Neuron (in vitro differentiated cells): ENCODE measurements around the gene PAX3.
"Not testable (repeated sequence)": the region's sequence is repeated elsewhere in the genome, so short reads cannot be mapped to it uniquely, and the experiment has no call there.

Experiments
- H2AFZ ChIP-seq: one replicate; pipeline ENCODE4 v1.6.1; 2013; ENCODE audit warnings: low read depth, mild to moderate bottlenecking, inconsistent platforms, low read length, moderate library complexity
- H3K27me3 ChIP-seq: one replicate; pipeline ENCODE4 v1.6.1; 2013; ENCODE audit warnings: low read length; ENCODE audit not compliant: insufficient read depth
- H3K36me3 ChIP-seq: one replicate; pipeline ENCODE4 v1.6.1; 2013; ENCODE audit warnings: low read length; ENCODE audit not compliant: insufficient read depth
- H3K4me1 ChIP-seq: one replicate; pipeline ENCODE4 v1.6.1; 2013; ENCODE audit warnings: low read length; ENCODE audit not compliant: insufficient read depth
- H3K4me3 ChIP-seq: 2 replicates; pipeline ENCODE4 v1.5.1; 2013; ENCODE audit warnings: mild to moderate bottlenecking, low read length, moderate library complexity
- H3K9me3 ChIP-seq: one replicate; pipeline ENCODE4 v1.6.1; 2013; ENCODE audit warnings: low read length

The PAX3 gene

GRCh38 chr2:222194669-222195068 is 104.1 kb downstream of the PAX3 start:
- Histone ChIP-seq H3K9me3 (no peaks in the 10 kb centered on the region), H3K4me3 (no peak overlapping the region), H2AFZ (no peak overlapping the region), H3K27me3 (no peaks in the 10 kb centered on the region), H3K4me1 (no peaks in the 10 kb centered on the region), H3K36me3 (no peaks in the 10 kb centered on the region)

- Histone ChIP-seq H3K4me3 (no peak overlapping the region), H3K9me3 (peaks cover 4% of the 10 kb centered on the region), H3K36me3 (no peaks in the 10 kb centered on the region), H3K4me1 (no peaks in the 10 kb centered on the region), H2AFZ (no peak overlapping the region), H3K27me3 (no peaks in the 10 kb centered on the region)
These were observed 105.3 kb downstream of the PAX3 start for GRCh38 chr2:222193328-222193983.

GRCh38 chr2:222180619-222181018 is 118.2 kb downstream of the PAX3 start:
- Histone ChIP-seq H2AFZ (no peak overlapping the region), H3K4me3 (no peak overlapping the region), H3K4me1 (no peaks in the 10 kb centered on the region), H3K27me3 (peaks cover 15% of the 10 kb centered on the region), H3K9me3 (no peaks in the 10 kb centered on the region), H3K36me3 (no peaks in the 10 kb centered on the region)

DNA sequence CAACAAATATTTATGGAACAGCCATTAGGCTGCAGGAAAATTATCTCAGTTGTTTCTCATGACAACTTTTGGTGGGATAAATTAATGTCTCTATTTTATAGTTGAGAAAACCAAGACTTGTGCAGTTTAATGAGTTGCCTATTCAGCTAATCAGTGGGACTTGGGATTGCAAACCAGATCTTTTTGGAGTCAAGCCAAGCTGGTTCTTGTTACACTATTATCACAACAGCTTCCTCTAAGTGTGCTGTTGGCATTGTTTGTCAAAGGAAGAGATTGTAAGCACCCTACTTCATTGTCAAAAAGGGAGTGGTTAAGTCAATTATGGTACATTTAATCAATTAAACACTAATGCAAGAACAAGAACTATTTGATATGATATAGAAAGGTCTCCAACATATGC is 119.2 kb downstream of the PAX3 start:
- Histone ChIP-seq H3K27me3 (peaks cover 17% of the 10 kb centered on the region), H3K4me1 (no peaks in the 10 kb centered on the region)

DNA sequence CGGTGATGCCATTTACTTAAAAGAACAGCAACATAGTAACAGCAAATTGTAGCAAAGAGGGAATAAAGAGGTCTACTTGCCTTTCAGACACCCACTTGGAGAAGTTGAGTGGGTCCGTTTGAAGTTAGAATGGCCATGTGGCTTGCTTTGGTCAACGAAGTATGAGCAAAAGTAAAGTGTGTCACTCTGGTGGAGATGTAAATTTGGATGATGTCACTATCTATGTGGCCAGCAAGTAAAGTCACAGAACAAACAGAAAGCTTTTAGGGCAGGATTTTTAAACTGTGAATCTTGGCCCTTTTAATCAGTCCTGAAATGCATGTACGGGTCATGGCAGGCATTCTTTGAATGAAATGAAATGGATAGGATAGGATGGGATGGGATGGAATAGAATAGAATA is 120.3 kb downstream of the PAX3 start:
- H3K9me3 ChIP-seq, result no peaks in the 10 kb centered on the region
- no peak overlapping the region for H2AFZ ChIP-seq
- no peaks in the 10 kb centered on the region for H3K36me3 ChIP-seq
- H3K4me1 ChIP-seq, result no peaks in the 10 kb centered on the region
- no peak overlapping the region for H3K4me3 ChIP-seq
- peaks cover 14% of the 10 kb centered on the region for H3K27me3 ChIP-seq

More for the DNA sequence above, 119.2 kb downstream of the PAX3 start:
- H3K4me3 ChIP-seq, result no peak overlapping the region
- no peaks in the 10 kb centered on the region for H3K36me3 ChIP-seq
- no peak overlapping the region for H2AFZ ChIP-seq
- no peaks in the 10 kb centered on the region for H3K9me3 ChIP-seq

- Histone ChIP-seq H3K27me3 (peaks cover 14% of the 10 kb centered on the region), H3K9me3 (no peaks in the 10 kb centered on the region), H3K4me3 (no peak overlapping the region), H2AFZ (no peak overlapping the region), H3K4me1 (no peaks in the 10 kb centered on the region), H3K36me3 (no peaks in the 10 kb centered on the region)
These were observed 121.9 kb downstream of the PAX3 start for GRCh38 chr2:222176890-222177289.

DNA sequence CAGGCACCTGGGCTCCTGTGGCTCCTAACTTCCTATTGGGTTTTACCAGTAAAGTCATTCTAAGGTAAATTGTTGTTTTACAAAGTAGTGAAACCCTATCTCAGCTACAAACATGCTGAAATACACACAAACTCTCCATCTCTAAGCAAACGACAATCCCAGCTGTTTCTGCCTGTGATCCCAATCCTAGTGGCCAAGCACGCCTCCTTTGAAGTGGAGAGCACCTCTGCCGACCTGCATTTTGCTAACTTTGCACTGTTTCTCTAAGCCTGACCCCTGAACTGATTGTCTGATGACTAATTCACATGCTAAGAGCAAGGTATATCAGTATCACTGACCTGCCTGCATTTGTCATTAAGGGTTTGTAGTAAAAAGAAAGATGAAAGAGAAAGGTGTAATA is 124.3 kb downstream of the PAX3 start:
- no peaks in the 10 kb centered on the region for H3K36me3 ChIP-seq
- H3K27me3 ChIP-seq, result peaks cover 14% of the 10 kb centered on the region
- no peaks in the 10 kb centered on the region for H3K4me1 ChIP-seq

GRCh38 chr2:222169346-222169745 is 129.5 kb downstream of the PAX3 start:
- no peak overlapping the region for H3K4me3 ChIP-seq
- H3K9me3 ChIP-seq, result no peaks in the 10 kb centered on the region
- no peaks in the 10 kb centered on the region for H3K36me3 ChIP-seq
- H2AFZ ChIP-seq, result no peak overlapping the region
- no peaks in the 10 kb centered on the region for H3K4me1 ChIP-seq
- H3K27me3 ChIP-seq, result peaks cover 3% of the 10 kb centered on the region

More for the DNA sequence above, 124.3 kb downstream of the PAX3 start:
- Histone ChIP-seq H2AFZ (no peak overlapping the region), H3K4me3 (no peak overlapping the region), H3K9me3 (no peaks in the 10 kb centered on the region)

- H3K9me3 ChIP-seq, result no peaks in the 10 kb centered on the region
- no peaks in the 10 kb centered on the region for H3K36me3 ChIP-seq
- no peak overlapping the region for H3K4me3 ChIP-seq
- no peak overlapping the region for H2AFZ ChIP-seq
- no peaks in the 10 kb centered on the region for H3K4me1 ChIP-seq
- H3K27me3 ChIP-seq, result peaks cover 2% of the 10 kb centered on the region
These were observed 131.0 kb downstream of the PAX3 start for GRCh38 chr2:222167762-222168161.

GRCh38 chr2:222160944-222161343 is 137.9 kb downstream of the PAX3 start:
- Histone ChIP-seq H3K4me1 (peaks cover 3% of the 10 kb centered on the region), H3K4me3 (no peak overlapping the region), H2AFZ (no peak overlapping the region), H3K36me3 (no peaks in the 10 kb centered on the region), H3K27me3 (peaks cover 8% of the 10 kb centered on the region), H3K9me3 (no peaks in the 10 kb centered on the region)

- no peaks in the 10 kb centered on the region for H3K9me3 ChIP-seq
- no peaks in the 10 kb centered on the region for H3K36me3 ChIP-seq
- no peak overlapping the region for H3K4me3 ChIP-seq
- H2AFZ ChIP-seq, result no peak overlapping the region
- H3K27me3 ChIP-seq, result peaks cover 8% of the 10 kb centered on the region
- peaks cover 3% of the 10 kb centered on the region for H3K4me1 ChIP-seq
These were observed 138.7 kb downstream of the PAX3 start for GRCh38 chr2:222160125-222160524.

DNA sequence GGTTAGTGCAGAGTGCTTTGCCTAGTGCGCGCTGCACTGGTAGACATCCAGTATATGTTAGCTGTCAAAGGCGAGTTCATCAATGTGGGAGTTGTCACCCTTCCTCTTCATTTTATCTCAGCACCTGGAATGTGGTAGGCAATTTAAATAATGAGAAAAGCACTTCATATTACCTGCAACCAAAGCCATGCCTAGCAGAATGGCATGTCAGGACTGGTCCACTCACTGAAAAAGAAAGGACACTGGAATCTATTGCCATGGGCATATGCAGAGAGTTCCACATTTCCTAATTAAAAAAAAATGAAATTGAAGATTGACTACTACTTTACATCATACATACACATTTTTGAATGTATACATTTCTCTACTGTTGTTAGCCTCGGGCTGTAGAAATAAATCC is 139.6 kb downstream of the PAX3 start:
- peaks cover 3% of the 10 kb centered on the region for H3K4me1 ChIP-seq

GRCh38 chr2:222155003-222155664 is 143.7 kb downstream of the PAX3 start:
- H2AFZ ChIP-seq, H3K4me3 ChIP-seq, H3K36me3 ChIP-seq, H3K27me3 ChIP-seq, H3K9me3 ChIP-seq, H3K4me1 ChIP-seq: not testable (repeated sequence)

More for the DNA sequence above, 139.6 kb downstream of the PAX3 start:
- H3K36me3 ChIP-seq, result no peaks in the 10 kb centered on the region
- H3K4me3 ChIP-seq, result no peak overlapping the region
- no peak overlapping the region for H2AFZ ChIP-seq
- peaks cover 8% of the 10 kb centered on the region for H3K27me3 ChIP-seq
- no peaks in the 10 kb centered on the region for H3K9me3 ChIP-seq
